ENCODE measurements around the gene CALCOCO1. TPM values are rescaled to one million over a fixed set of nuclear protein-coding genes. Genes with fewer than 3 reads are reported as not detected.
A peak's percentile ranks its signal among the peaks of the same experiment; 100 is the strongest.

The CALCOCO1 gene
- polyA plus RNA-seq, 3 donors, result 60.1 to 238 (median 69.6) TPM

DNA sequence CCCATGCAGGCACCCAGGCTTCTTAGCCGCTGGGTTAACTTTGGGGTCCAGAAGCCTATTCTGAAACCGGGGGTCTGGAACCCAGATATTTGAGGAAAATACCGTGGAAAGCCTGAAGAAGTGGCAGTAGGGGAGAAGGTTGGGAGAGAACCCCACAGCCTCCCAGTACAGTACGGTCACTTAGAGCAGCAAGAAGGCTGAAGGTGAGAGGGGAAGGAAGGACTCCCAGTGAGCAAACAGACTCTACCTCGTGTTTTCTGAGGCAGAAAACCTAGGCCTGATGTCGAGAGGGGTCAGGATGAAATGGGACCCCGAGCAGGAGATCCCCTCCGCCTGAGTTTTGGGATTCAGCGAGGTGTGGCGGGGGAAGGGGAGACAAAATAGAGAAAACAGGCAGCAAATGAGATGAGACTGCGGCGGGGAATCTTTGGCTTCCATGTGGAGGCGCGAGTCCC lies 10.7 kb upstream of the CALCOCO1 start:
- Mint-ChIP-seq H3K36me3 (peaks cover 0 to 3% of the 10 kb centered on the region in 2 donors), H3K4me1 (peaks cover 18% of the 10 kb centered on the region), H3K9me3 (peaks cover 0 to 7% (median 0%) of the 10 kb centered on the region in 7 donors), H3K27ac (no peak overlapping the region), H3K27me3 (ENCODE audit: low read depth in 3 of 3) (peaks cover 24 to 63% (median 31%) of the 10 kb centered on the region in 3 donors), H3K4me3 (peak overlapping the region in 1 of 2 donors; percentile 73)
- TF ChIP-seq, protein P1, sequence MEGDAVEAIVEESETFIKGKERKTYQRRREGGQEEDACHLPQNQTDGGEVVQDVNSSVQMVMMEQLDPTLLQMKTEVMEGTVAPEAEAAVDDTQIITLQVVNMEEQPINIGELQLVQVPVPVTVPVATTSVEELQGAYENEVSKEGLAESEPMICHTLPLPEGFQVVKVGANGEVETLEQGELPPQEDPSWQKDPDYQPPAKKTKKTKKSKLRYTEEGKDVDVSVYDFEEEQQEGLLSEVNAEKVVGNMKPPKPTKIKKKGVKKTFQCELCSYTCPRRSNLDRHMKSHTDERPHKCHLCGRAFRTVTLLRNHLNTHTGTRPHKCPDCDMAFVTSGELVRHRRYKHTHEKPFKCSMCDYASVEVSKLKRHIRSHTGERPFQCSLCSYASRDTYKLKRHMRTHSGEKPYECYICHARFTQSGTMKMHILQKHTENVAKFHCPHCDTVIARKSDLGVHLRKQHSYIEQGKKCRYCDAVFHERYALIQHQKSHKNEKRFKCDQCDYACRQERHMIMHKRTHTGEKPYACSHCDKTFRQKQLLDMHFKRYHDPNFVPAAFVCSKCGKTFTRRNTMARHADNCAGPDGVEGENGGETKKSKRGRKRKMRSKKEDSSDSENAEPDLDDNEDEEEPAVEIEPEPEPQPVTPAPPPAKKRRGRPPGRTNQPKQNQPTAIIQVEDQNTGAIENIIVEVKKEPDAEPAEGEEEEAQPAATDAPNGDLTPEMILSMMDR (IDR thresholded peaks at IDR 0.05), result no peak
- DNase-seq, result no peak
- Histone ChIP-seq H3K4me1 (ENCODE audit: control insufficient read depth in 1 of 2, insufficient read depth in 2 of 2, low read length in 2 of 2) (peaks cover 0 to 5% of the 10 kb centered on the region in 2 donors), H3K9ac (ENCODE audit: insufficient read depth, low read length, poor library complexity, severe bottlenecking) (no peak overlapping the region), H3K4me3 (replicated peaks in 1 of 3; ENCODE audit: low read depth in 2 of 3, low read length in 3 of 3) (no peak overlapping the region), H2AFZ (ENCODE audit: insufficient read depth, low read depth, low read length, poor library complexity, severe bottlenecking) (no peak overlapping the region), H3K4me2 (replicated peaks; ENCODE audit: extremely low read depth, low read length, poor library complexity, severe bottlenecking) (no peak overlapping the region), H3K27me3 (ENCODE audit: control insufficient read depth in 2 of 2, insufficient read depth in 2 of 2, low read length in 2 of 2) (peaks cover 62 to 87% of the 10 kb centered on the region in 2 donors), H3K36me3 (replicated peaks in 1 of 2; ENCODE audit: control insufficient read depth in 1 of 2, insufficient read depth in 2 of 2, low read length in 2 of 2) (no peaks in the 10 kb centered on the region), H3K9me3 (replicated peaks in 1 of 2; ENCODE audit: control insufficient read depth in 1 of 2, insufficient read depth in 1 of 2, low read length in 2 of 2) (peaks cover 0 to 36% of the 10 kb centered on the region in 2 donors), H3K79me2 (ENCODE audit: insufficient read depth, low read length) (no peaks in the 10 kb centered on the region), H3K27ac (ENCODE audit: low read depth in 1 of 2, low read length in 2 of 2) (no peak overlapping the region), H4K20me1 (ENCODE audit: insufficient read depth, low read length) (no peaks in the 10 kb centered on the region)
- intact Hi-C loops (cut with micrococcal nuclease), result no loop called here
- WGBS (ENCODE audit: insufficient coverage), result 24% methylated on average over 9 of the region's 14 CpGs

DNA sequence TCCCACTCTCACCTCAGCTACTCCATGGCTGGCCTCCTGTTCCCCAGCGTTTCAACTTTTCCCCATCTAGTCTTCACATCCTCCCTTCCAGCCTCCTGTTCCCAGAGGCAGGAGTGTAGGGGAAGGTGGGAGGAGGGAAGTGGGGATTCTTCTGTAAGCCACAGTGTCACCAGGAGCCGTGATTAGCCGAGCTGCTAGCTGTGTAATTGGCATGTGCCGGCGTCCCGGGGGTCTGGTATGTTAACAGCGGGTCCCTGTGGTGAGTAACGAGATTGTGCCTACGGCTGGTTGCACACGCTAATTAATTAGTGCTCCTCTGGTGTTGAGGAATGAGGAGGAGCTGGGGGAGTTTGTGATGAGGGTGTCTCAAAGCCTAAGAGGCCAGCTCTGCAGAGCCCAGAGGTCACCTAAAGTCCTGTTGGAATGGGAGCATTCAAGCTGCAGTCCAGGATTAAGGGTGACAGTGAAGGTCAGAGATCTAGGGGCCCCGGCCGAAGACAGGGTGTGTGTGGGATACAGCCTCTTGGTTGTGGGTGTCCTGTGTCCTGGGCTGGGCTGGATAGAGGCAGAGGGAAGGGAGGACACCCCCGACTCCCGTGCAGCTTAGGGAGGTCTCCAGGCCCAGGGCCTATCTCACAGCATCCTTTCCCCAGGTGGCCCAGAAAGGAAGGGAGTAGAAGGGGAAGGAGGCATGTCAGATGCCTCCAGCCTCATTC lies 10.0 kb upstream of the CALCOCO1 start:
- no peak overlapping the region for H2AFZ ChIP-seq (ENCODE audit: insufficient read depth, low read depth, low read length, poor library complexity, severe bottlenecking)
- H3K4me2 ChIP-seq (replicated peaks; ENCODE audit: extremely low read depth, low read length, poor library complexity, severe bottlenecking), result no peak overlapping the region
- H3K4me3 Mint-ChIP-seq, result peak overlapping the region in 1 of 2 donors; percentile 84
- H3K79me2 ChIP-seq (ENCODE audit: insufficient read depth, low read length), result no peaks in the 10 kb centered on the region
- no peak overlapping the region for H3K27ac ChIP-seq (ENCODE audit: low read depth in 1 of 2, low read length in 2 of 2)
- no peak for DNase-seq
- H3K9ac ChIP-seq (ENCODE audit: insufficient read depth, low read length, poor library complexity, severe bottlenecking), result no peak overlapping the region
- H3K4me1 Mint-ChIP-seq, result peaks cover 17% of the 10 kb centered on the region
- H3K27ac Mint-ChIP-seq, result no peak overlapping the region
- peaks cover 0 to 36% of the 10 kb centered on the region in 2 donors for H3K9me3 ChIP-seq (replicated peaks in 1 of 2; ENCODE audit: control insufficient read depth in 1 of 2, insufficient read depth in 1 of 2, low read length in 2 of 2)
- peaks cover 0 to 3% of the 10 kb centered on the region in 2 donors for H3K36me3 Mint-ChIP-seq
- TF ChIP-seq, protein P1 (IDR thresholded peaks at IDR 0.05), result no peak
- peaks cover 62 to 82% of the 10 kb centered on the region in 2 donors for H3K27me3 ChIP-seq (ENCODE audit: control insufficient read depth in 2 of 2, insufficient read depth in 2 of 2, low read length in 2 of 2)
- intact Hi-C loops (cut with micrococcal nuclease), result no loop called here
- no peaks in the 10 kb centered on the region for H4K20me1 ChIP-seq (ENCODE audit: insufficient read depth, low read length)
- no peak overlapping the region for H3K4me3 ChIP-seq (replicated peaks in 1 of 3; ENCODE audit: low read depth in 2 of 3, low read length in 3 of 3)
- peaks cover 0 to 7% (median 0%) of the 10 kb centered on the region in 7 donors for H3K9me3 Mint-ChIP-seq
- 83% methylated on average over 9 of the region's 14 CpGs for WGBS (ENCODE audit: insufficient coverage)
- H3K27me3 Mint-ChIP-seq (ENCODE audit: low read depth in 3 of 3), result peaks cover 29 to 61% (median 29%) of the 10 kb centered on the region in 3 donors
- no peaks in the 10 kb centered on the region for H3K36me3 ChIP-seq (replicated peaks in 1 of 2; ENCODE audit: control insufficient read depth in 1 of 2, insufficient read depth in 2 of 2, low read length in 2 of 2)
- H3K4me1 ChIP-seq (ENCODE audit: control insufficient read depth in 1 of 2, insufficient read depth in 2 of 2, low read length in 2 of 2), result peaks cover 0 to 5% of the 10 kb centered on the region in 2 donors
